ENCODE measurements around the gene RMND5B. TPM values are rescaled to one million over a fixed set of nuclear protein-coding genes. Genes with fewer than 3 reads are reported as not detected.
"Not testable (repeated sequence)": the region's sequence is repeated elsewhere in the genome, so short reads cannot be mapped to it uniquely, and the experiment has no call there.

The RMND5B gene
- total RNA-seq, 1 experiment from 2014 or later = 54.2 TPM

GRCh38 chr5:178121391-178122276 is 9.2 kb upstream of the RMND5B start:
- H3K4me3 ChIP-seq = no peak overlapping the region
- no peak for DNase-seq
- H3K9me3 ChIP-seq = no peaks in the 10 kb centered on the region
- no peaks in the 10 kb centered on the region for H3K27me3 ChIP-seq
- H3K36me3 ChIP-seq = no peaks in the 10 kb centered on the region

- Histone ChIP-seq H3K4me3 (no peak overlapping the region), H3K36me3 (no peaks in the 10 kb centered on the region), H3K27me3 (no peaks in the 10 kb centered on the region), H3K9me3 (no peaks in the 10 kb centered on the region)
- DNase-seq = no peak
Measured at GRCh38 chr5:178122346-178122745, 8.5 kb upstream of the RMND5B start.

GRCh38 chr5:178123094-178123965 is 7.5 kb upstream of the RMND5B start:
- no peaks in the 10 kb centered on the region for H3K36me3 ChIP-seq
- H3K9me3 ChIP-seq = peaks cover 2% of the 10 kb centered on the region; the same call in 1 of the 2 replicates
- DNase-seq = no peak
- no peak overlapping the region for H3K4me3 ChIP-seq
- no peaks in the 10 kb centered on the region for H3K27me3 ChIP-seq

- no peaks in the 10 kb centered on the region for H3K27me3 ChIP-seq
- no peak overlapping the region for H3K4me3 ChIP-seq
- DNase-seq = no peak
- H3K36me3 ChIP-seq = no peaks in the 10 kb centered on the region
- peaks cover 2% of the 10 kb centered on the region; the same call in 1 of the 2 replicates for H3K9me3 ChIP-seq
Measured at GRCh38 chr5:178123966-178124925, 6.6 kb upstream of the RMND5B start.

GRCh38 chr5:178125253-178125906 is 5.4 kb upstream of the RMND5B start:
- Histone ChIP-seq H3K4me3 (no peak overlapping the region), H3K27me3 (no peaks in the 10 kb centered on the region), H3K36me3 (no peaks in the 10 kb centered on the region), H3K9me3 (peaks cover 2% of the 10 kb centered on the region; the same call in 1 of the 2 replicates)
- DNase-seq = no peak

- DNase-seq = no peak
- Histone ChIP-seq H3K36me3 (no peaks in the 10 kb centered on the region), H3K4me3 (no peak overlapping the region), H3K27me3 (no peaks in the 10 kb centered on the region), H3K9me3 (peaks cover 2% of the 10 kb centered on the region; the same call in 1 of the 2 replicates)
Measured at GRCh38 chr5:178126556-178126955, 4.3 kb upstream of the RMND5B start.

- not testable (repeated sequence) for H3K36me3 ChIP-seq, H3K27me3 ChIP-seq, H3K9me3 ChIP-seq, H3K4me3 ChIP-seq
- peak; percentile 99 for DNase-seq
Measured at GRCh38 chr5:178127300-178128009, 3.4 kb upstream of the RMND5B start.

- no peaks in the 10 kb centered on the region for H3K27me3 ChIP-seq
- peaks cover 9% of the 10 kb centered on the region for H3K36me3 ChIP-seq
- peaks cover 2% of the 10 kb centered on the region; the same call in 1 of the 2 replicates for H3K9me3 ChIP-seq
- no peak overlapping the region for H3K4me3 ChIP-seq
- DNase-seq = no peak
Measured at GRCh38 chr5:178129296-178129695, 1.5 kb upstream of the RMND5B start.

GRCh38 chr5:178130234-178130575 is 609 bp upstream of the RMND5B start:
- not testable (repeated sequence) for H3K9me3 ChIP-seq, DNase-seq, H3K27me3 ChIP-seq
- Histone ChIP-seq H3K4me3 (peak overlapping the region; percentile 95), H3K36me3 (peaks cover 14% of the 10 kb centered on the region)

GRCh38 chr5:178131446-178131996 is 707 bp downstream of the RMND5B start:
- no peak for DNase-seq

GRCh38 chr5:178136990-178137389 is 6.2 kb downstream of the RMND5B start:
- no peak for DNase-seq
- H3K36me3 ChIP-seq = peaks cover 63% of the 10 kb centered on the region
- no peaks in the 10 kb centered on the region for H3K9me3 ChIP-seq
- H3K27me3 ChIP-seq = no peaks in the 10 kb centered on the region
- H3K4me3 ChIP-seq = no peak overlapping the region

More at GRCh38 chr5:178131446-178131996, 707 bp downstream of the RMND5B start:
- peak overlapping the region; percentile 95 for H3K4me3 ChIP-seq
- no peaks in the 10 kb centered on the region for H3K27me3 ChIP-seq
- H3K36me3 ChIP-seq = peaks cover 27% of the 10 kb centered on the region
- H3K9me3 ChIP-seq = peaks cover 2% of the 10 kb centered on the region; the same call in 1 of the 2 replicates

GRCh38 chr5:178137991-178138390 is 7.2 kb downstream of the RMND5B start:
- Histone ChIP-seq H3K36me3 (peaks cover 72% of the 10 kb centered on the region), H3K9me3 (no peaks in the 10 kb centered on the region), H3K4me3 (no peak overlapping the region), H3K27me3 (no peaks in the 10 kb centered on the region)
- no peak for DNase-seq

GRCh38 chr5:178141550-178141949 is 10.7 kb downstream of the RMND5B start:
- Histone ChIP-seq H3K27me3 (no peaks in the 10 kb centered on the region), H3K36me3 (peaks cover 78% of the 10 kb centered on the region), H3K9me3 (no peaks in the 10 kb centered on the region), H3K4me3 (no peak overlapping the region)
- no peak for DNase-seq

GRCh38 chr5:178142642-178143041 is 11.8 kb downstream of the RMND5B start:
- Histone ChIP-seq H3K27me3 (no peaks in the 10 kb centered on the region), H3K4me3 (no peak overlapping the region), H3K9me3 (no peaks in the 10 kb centered on the region), H3K36me3 (peaks cover 84% of the 10 kb centered on the region)
- no peak for DNase-seq

GRCh38 chr5:178143246-178143645 is 12.4 kb downstream of the RMND5B start:
- Histone ChIP-seq H3K36me3 (peaks cover 86% of the 10 kb centered on the region), H3K27me3 (no peaks in the 10 kb centered on the region), H3K4me3 (no peak overlapping the region), H3K9me3 (no peaks in the 10 kb centered on the region)
- DNase-seq = no peak

Data from MG63 (cell line).